Motor neuron (in vitro differentiated cells): ENCODE measurements around the gene ZNF736. TPM values are rescaled to one million over a fixed set of nuclear protein-coding genes. Genes with fewer than 3 reads are reported as not detected.
"Not testable (repeated sequence)": the region's sequence is repeated elsewhere in the genome, so short reads cannot be mapped to it uniquely, and the experiment has no call there.

Experiments
- ATAC-seq, 8 experiments: fragments of 200-7000 bp; cut with Tn5 transposase; replicated peaks in 6 of 8; 2 replicates each; pipeline ENCODE4 v1.8.0; 2021; ENCODE audit warnings: mild to moderate bottlenecking in 8 of 8, moderate library complexity in 8 of 8
- H3K27ac ChIP-seq, 2 donors: fragments of 250-450 bp; sonication (Bioruptor Pico); 2 replicates each; pipeline ENCODE4 v1.9.0; 2021; ENCODE audit warnings: antibody characterized with exemption in 2 of 2, mild to moderate bottlenecking in 2 of 2, moderate library complexity in 1 of 2
- H3K4me1 ChIP-seq, 2 donors: fragments of 250-450 bp; sonication (Bioruptor Pico); replicated peaks in 1 of 2; 2 replicates each; pipeline ENCODE4 v1.6.1; 2021; ENCODE audit warnings: antibody characterized with exemption in 2 of 2, mild to moderate bottlenecking in 2 of 2, moderate library complexity in 1 of 2
- H3K4me3 ChIP-seq, 5 donors: fragments of 250-450 bp; sonication (Bioruptor Pico); 2 replicates each; pipeline ENCODE4 v1.9.0; 2021; ENCODE audit warnings: antibody characterized with exemption in 5 of 5, mild to moderate bottlenecking in 5 of 5, moderate library complexity in 4 of 5
- WGBS, 10 experiments: fragments of 450-650 bp; shearing (Covaris generic); methylation state at CpG; one replicate each; pipeline ENCODE4 v1.0.0; 2022; 5-methylcytosine and 5-hydroxymethylcytosine counted together
- in situ Hi-C, 9 experiments: fragments of 400-800 bp; cut with MboI; loops; one replicate each; pipeline ENCODE4 v1.15.0; 2021; ENCODE audit warnings: low sequenced_read_pairs in 9 of 9, low pct_unique_long_range_greater_than_20kb in 2 of 9; ENCODE audit not compliant: unreplicated experiment in 9 of 9
- total RNA-seq, 8 experiments: library from RNA; unstranded; fragments of 300-600 nt; gene quantifications; 2 replicates each; pipeline versions ENCODE4 v1.2.3 to v1.2.4, GENCODE V29; 2022

The ZNF736 gene
- total RNA-seq, 8 experiments from 2014 or later: 0.08 to 28.9 (median 1.6) TPM

DNA sequence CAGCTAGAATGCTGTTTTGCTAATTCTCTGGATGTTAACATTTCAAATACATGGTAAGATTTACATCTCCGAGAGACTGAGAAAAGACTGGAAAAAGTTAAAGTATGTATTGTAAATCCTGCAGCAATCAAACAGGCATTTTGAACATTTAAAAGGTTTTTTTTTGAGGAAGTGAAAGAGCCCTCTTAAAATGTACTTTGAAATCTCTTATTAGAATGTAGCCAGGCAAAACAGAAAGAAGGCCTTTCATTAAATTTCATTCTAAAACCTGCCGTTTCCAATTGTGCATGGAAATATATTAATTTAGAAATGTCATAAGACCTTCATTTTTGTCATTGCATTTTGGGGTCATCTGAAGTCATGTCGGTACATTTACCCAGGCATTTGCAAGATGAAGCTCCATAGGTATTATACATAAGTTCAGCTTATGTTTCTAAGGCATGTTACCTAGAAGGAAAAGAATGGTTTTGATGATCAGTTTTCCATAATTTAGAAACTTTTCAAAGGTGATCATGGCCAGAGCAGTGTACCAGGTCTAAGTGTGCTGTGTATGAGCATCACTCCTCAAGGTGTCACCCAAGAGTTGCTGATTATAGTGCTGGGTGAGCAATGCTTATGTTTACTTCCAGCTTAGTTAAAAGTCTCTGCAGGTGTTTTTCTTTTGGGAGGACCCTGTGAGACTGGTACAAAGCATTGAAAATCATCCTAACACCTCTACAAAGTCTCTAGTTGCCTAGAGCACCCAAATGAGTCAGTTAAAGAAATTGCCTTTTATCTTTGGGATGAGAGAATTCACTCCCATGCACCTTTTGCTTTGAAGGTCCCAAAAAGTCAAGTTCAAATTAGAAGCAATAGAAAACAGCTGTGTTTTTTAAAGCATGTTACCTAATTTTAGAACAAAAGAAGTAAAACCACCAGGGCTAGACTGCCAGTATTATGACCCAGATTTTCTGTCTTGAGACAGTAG is 7.1 kb downstream of the ZNF736 start:
- Histone ChIP-seq H3K4me1 (no peaks in the 10 kb centered on the region), H3K4me3 (no peak overlapping the region), H3K27ac (no peak overlapping the region)
- 0 to 85% (median 65%) methylated on average over 1 to 3 of the region's 3 CpGs for WGBS, 10 experiments
- in situ Hi-C loops: no loop called here
- no peak for ATAC-seq

DNA sequence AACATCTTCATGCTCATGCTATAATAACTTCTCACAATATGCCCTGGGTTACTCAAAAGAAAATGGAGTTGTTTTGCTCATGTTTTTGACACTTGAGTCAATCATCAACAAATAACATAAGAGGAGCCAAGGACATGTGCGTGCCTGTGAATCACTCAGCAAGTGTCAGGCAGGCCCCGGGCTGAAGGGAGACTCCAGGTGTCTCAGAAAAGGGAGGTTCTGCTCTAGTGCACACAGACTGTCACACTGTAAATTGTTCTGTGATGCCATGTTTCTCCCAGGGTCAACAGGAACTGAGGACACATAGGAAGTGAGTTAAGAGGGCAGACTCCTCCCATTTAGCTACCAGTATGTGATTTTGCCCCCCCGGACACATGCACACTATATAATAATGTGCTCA is 10.4 kb downstream of the ZNF736 start:
- ATAC-seq, H3K27ac ChIP-seq, H3K4me3 ChIP-seq, H3K4me1 ChIP-seq, in situ Hi-C loops: not testable (repeated sequence)
- 50 to 100% (median 82%) methylated on average over 1 to 3 of the region's 3 CpGs; no CpG with 5 or more reads in 3 of the 10 experiments for WGBS, 10 experiments

DNA sequence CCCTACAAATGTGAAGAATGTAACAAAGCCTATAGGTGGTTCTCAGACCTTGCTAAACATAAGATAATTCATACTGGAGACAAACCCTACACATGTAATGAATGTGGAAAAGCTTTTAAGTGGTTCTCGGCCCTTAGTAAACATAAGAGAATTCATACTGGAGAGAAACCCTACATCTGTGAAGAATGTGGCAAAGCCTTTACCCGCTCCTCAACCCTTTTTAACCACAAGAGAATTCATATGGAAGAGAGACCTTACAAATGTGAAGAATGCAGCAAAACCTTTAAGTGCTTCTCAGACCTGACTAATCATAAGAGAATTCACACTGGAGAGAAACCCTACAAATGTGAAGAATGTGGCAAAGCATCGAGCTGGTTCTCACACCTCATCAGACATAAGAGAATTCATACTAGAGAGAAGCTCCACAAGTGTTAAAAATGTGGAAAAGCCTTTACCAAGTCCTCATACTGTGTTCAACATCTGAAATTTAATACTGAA is 35.0 kb downstream of the ZNF736 start:
- ATAC-seq, H3K4me1 ChIP-seq, H3K27ac ChIP-seq, in situ Hi-C loops, H3K4me3 ChIP-seq: not testable (repeated sequence)
- 26 to 80% (median 49%) methylated on average over 1 to 3 of the region's 3 CpGs; no CpG with 5 or more reads in 2 of the 10 experiments for whole genome bisulfite sequencing, 10 experiments

DNA sequence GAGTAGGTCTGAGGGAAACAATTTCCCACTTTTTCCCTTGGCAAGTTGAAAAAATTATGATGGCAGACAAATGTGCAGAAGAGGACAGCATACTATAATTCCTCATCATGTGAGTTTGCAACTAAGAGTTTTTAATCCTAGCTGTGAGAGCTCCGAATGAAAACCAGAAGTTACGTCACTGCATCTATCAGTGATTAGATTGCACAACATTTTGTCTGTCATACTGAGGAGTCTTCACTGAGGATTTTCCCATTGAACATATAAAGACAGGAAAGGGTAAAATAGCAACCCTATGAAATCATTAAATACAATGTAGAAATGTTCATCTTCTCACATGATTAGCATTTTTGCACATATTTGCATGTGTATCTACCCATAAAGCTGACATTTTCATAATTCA is 45.8 kb downstream of the ZNF736 start:
- ATAC-seq: no peak
- no peak overlapping the region for H3K27ac ChIP-seq
- in situ Hi-C loops: no loop called here
- H3K4me3 ChIP-seq: no peak overlapping the region
- WGBS, 10 experiments: 40 to 100% (median 92%) methylated on average over 1 to 2 of the region's 2 CpGs; no CpG with 5 or more reads in 1 of the 10 experiments
- no peaks in the 10 kb centered on the region for H3K4me1 ChIP-seq

DNA sequence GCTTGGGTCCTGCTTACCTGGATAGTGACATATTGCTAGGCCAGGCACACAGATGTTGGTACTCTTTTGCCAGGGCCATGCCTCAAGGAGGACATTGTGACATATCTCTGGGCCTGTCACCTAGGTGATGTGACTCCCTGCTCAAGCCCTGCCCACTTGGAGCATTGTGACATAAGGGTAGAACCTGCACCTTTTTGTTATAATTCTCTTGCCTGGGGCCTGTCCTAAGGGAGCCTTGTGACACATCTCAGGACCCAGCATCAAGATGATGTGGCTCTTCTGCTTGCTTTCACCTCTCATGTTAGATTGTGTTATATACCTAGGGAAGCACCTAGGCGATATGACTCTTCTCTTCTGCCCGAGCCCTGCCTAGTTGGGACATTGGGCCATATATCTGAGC is 57.4 kb downstream of the ZNF736 start:
- no peak overlapping the region for H3K27ac ChIP-seq
- in situ Hi-C loops: no loop called here
- H3K4me1 ChIP-seq: no peaks in the 10 kb centered on the region
- H3K4me3 ChIP-seq: no peak overlapping the region
- no peak for ATAC-seq
- WGBS, 10 experiments: 0 to 50% (median 35%) methylated on average over 1 to 2 of the region's 2 CpGs; no CpG with 5 or more reads in 6 of the 10 experiments

DNA sequence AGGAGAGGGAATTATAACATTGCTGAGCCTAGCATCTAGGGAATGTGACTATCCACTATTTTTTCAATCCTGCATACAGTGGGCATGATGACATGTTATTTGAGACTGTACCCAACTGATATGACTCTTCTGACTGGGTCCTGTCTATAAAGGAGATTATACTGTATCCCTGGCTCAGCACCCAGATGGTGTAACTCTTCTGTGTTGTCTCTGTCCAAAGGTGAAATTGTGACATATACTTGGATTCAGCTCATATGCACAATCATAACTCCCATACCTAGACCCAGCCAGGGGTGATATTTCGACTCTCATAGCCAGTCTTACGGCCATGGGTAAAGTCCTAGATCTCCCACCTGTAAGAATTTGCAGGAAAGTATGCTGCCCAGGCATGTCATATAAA is 59.3 kb downstream of the ZNF736 start:
- in situ Hi-C loops: no loop called here
- Histone ChIP-seq H3K4me3 (no peak overlapping the region), H3K27ac (no peak overlapping the region), H3K4me1 (no peaks in the 10 kb centered on the region)
- WGBS, 10 experiments: 40 to 67% (median 40%) methylated on average over 1 to 2 of the region's 2 CpGs; no CpG with 5 or more reads in 6 of the 10 experiments
- ATAC-seq: no peak

DNA sequence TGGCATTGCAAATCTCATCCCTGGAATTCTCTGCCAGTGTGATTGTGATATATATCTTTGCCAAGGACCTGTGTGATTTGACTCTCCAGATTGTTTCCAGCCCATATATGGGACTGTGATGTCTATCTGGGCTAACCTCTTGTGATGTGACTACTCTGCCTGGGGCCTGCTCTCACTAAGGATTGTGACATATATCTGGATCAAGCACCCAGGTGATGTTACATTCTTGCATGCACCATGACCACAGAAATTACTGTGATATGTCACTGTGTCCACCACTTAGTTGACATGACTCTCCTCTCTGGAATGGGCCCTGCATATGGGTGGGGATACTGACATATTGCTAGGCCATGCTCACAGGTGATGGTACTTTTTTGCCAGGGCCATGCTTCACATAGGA is 86.6 kb downstream of the ZNF736 start:
- H3K4me1 ChIP-seq: no peaks in the 10 kb centered on the region
- in situ Hi-C loops: no loop called here
- no peak overlapping the region for H3K4me3 ChIP-seq
- no peak for ATAC-seq
- H3K27ac ChIP-seq: no peak overlapping the region

Other genes with a start within 250 kb of the ZNF736 start
- gene ZNF735, start 106.8 kb upstream of the ZNF736 start, total RNA-seq: under 1 TPM in 1 of 8 experiments, not detected in 7; 0.28 TPM
- gene ZNF679, start 85.5 kb upstream of the ZNF736 start, total RNA-seq: under 1 TPM in 3 of 8 experiments, not detected in 5; 0.28 to 0.43 (median 0.35) TPM
- gene ZNF680, start 249.1 kb downstream of the ZNF736 start, total RNA-seq: 10 to 100 TPM in 6 of 8 experiments, 1 to 10 TPM in 2; 4.1 to 26.2 (median 14.9) TPM